Effector memory CD4-positive, alpha-beta T cell (primary cell): Measurements from ENCODE around the gene MYO1F.

Source experiments
- DNase-seq, 3 donors: peaks; one replicate each; pipeline ENCODE4 v3.0.0-alpha.2; 2020
- H3K27ac ChIP-seq: 2 replicates; pipeline ENCODE4 v1.7.0; 2013; ENCODE audit warnings: mild to moderate bottlenecking, low read length, moderate library complexity; ENCODE audit not compliant: insufficient read depth, poor library complexity, severe bottlenecking
- H3K27me3 ChIP-seq: replicated peaks from 2 replicates; pipeline ENCODE4 v1.7.0; 2013; ENCODE audit warnings: mild to moderate bottlenecking, low read length; ENCODE audit not compliant: insufficient read depth, control insufficient read depth, poor library complexity, severe bottlenecking
- H3K36me3 ChIP-seq: 2 replicates; pipeline ENCODE4 v1.7.0; 2013; ENCODE audit warnings: mild to moderate bottlenecking, low read length, moderate library complexity; ENCODE audit not compliant: control insufficient read depth, insufficient read depth
- H3K4me1 ChIP-seq: 2 replicates; pipeline ENCODE4 v1.7.0; 2013; ENCODE audit warnings: low read length, mild to moderate bottlenecking; ENCODE audit not compliant: control insufficient read depth, insufficient read depth, poor library complexity, severe bottlenecking
- H3K4me3 ChIP-seq: 2 replicates; pipeline ENCODE4 v1.7.0; 2013; ENCODE audit warnings: low read length, low read depth, mild to moderate bottlenecking; ENCODE audit not compliant: insufficient read depth, poor library complexity, severe bottlenecking
- H3K9me3 ChIP-seq: 2 replicates; pipeline ENCODE4 v1.7.0; 2013; ENCODE audit warnings: mild to moderate bottlenecking, low read length, moderate library complexity; ENCODE audit not compliant: control insufficient read depth

The MYO1F gene

GRCh38 chr19:8612807-8613171 lies 35.5 kb upstream of the MYO1F start:
- H3K9me3 ChIP-seq: no peaks in the 10 kb centered on the region
- H3K36me3 ChIP-seq: no peaks in the 10 kb centered on the region
- no peaks in the 10 kb centered on the region for H3K27me3 ChIP-seq
- no peak overlapping the region for H3K4me3 ChIP-seq
- H3K4me1 ChIP-seq: peaks cover 12% of the 10 kb centered on the region
- no peak overlapping the region for H3K27ac ChIP-seq
- no peak for DNase-seq

GRCh38 chr19:8611877-8612806 lies 34.9 kb upstream of the MYO1F start:
- Histone ChIP-seq H3K36me3 (no peaks in the 10 kb centered on the region), H3K4me3 (no peak overlapping the region), H3K4me1 (peaks cover 12% of the 10 kb centered on the region), H3K27me3 (no peaks in the 10 kb centered on the region), H3K9me3 (no peaks in the 10 kb centered on the region), H3K27ac (peak overlapping the region; percentile 4)
- DNase-seq: no peak

DNA sequence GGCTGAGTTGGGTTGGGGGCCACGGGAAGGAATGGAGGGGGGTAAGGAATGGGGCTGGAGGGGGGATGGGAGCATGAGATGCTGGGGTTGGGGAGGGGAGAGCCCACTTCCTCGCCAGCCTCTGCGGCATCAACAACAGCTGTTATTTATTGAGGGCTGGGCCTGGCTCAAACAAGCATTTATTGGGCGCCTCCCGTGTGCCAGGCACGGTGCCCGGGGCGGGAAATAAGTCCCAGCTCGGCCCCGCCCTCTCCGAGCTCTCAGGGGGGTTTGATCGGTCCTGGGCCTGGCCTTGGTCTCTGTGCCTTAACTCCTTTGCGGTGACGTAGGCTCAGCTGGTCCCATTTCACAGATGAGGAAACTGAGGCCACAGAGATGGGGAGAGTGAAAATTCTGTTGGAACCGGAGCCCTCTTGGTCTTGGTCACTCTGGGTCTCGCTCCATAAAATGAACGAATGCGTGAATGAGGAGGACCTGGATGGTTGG lies 34.2 kb upstream of the MYO1F start:
- Histone ChIP-seq H3K4me3 (no peak overlapping the region), H3K9me3 (no peaks in the 10 kb centered on the region), H3K27ac (peak overlapping the region; percentile 4), H3K27me3 (no peaks in the 10 kb centered on the region), H3K4me1 (peaks cover 12% of the 10 kb centered on the region), H3K36me3 (no peaks in the 10 kb centered on the region)
- DNase-seq: no peak

GRCh38 chr19:8610936-8611300 lies 33.7 kb upstream of the MYO1F start:
- H3K4me3 ChIP-seq: no peak overlapping the region
- H3K4me1 ChIP-seq: peaks cover 12% of the 10 kb centered on the region
- H3K9me3 ChIP-seq: no peaks in the 10 kb centered on the region
- peaks cover under 1% of the 10 kb centered on the region for H3K36me3 ChIP-seq
- H3K27me3 ChIP-seq: no peaks in the 10 kb centered on the region
- H3K27ac ChIP-seq: no peak overlapping the region
- DNase-seq: no peak

GRCh38 chr19:8610041-8610935 lies 33.0 kb upstream of the MYO1F start, which contains the start of gene ADAMTS10:
ADAMTS10 (minus strand) TSS chr19:8610715; CDS start chr19:8605710, 5,005 bp downstream.
- peak within 1 kb of the TSS; percentile 80 for H3K4me3 ChIP-seq
- H3K27me3 ChIP-seq: no peaks in the 10 kb centered on the region
- H3K27ac ChIP-seq: peak within 1 kb of the TSS; percentile 25
- peak; percentile 10 to 24 (median 15) for DNase-seq
- peaks cover 12% of the 10 kb centered on the region for H3K4me1 ChIP-seq
- peaks cover 6% of the 10 kb centered on the region for H3K36me3 ChIP-seq
- H3K9me3 ChIP-seq: no peaks in the 10 kb centered on the region

GRCh38 chr19:8609279-8610040 lies 32.2 kb upstream of the MYO1F start:
- Histone ChIP-seq H3K4me1 (peaks cover 12% of the 10 kb centered on the region), H3K9me3 (no peaks in the 10 kb centered on the region), H3K36me3 (peaks cover 9% of the 10 kb centered on the region), H3K4me3 (peak overlapping the region; percentile 80), H3K27ac (no peak overlapping the region), H3K27me3 (no peaks in the 10 kb centered on the region)
- no peak for DNase-seq

GRCh38 chr19:8608941-8609278 lies 31.7 kb upstream of the MYO1F start:
- no peak for DNase-seq
- Histone ChIP-seq H3K4me3 (no peak overlapping the region), H3K4me1 (peaks cover 12% of the 10 kb centered on the region), H3K27me3 (no peaks in the 10 kb centered on the region), H3K27ac (no peak overlapping the region), H3K9me3 (no peaks in the 10 kb centered on the region), H3K36me3 (peaks cover 9% of the 10 kb centered on the region)

DNA sequence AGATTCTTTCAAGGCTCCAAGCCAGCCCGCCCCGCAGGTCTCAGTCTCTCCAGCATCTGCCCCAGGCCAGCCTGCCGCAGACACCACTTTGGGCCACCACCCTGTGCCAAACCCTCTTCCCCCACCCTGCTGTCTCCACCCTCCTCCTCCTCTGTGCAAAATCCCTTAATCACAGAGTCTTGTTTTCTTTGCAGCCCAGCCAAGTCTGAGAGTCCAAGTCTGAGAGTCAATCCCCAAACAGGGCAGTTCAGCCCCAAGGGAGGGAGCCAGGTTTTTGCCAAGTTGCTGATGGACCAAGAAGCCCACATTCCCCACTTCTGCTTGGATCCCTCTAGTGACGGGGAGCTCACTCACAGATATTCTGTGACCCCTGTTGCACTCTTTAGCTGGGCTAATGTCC lies 30.1 kb upstream of the MYO1F start:
- Histone ChIP-seq H3K4me3 (no peak overlapping the region), H3K9me3 (no peaks in the 10 kb centered on the region), H3K27me3 (no peaks in the 10 kb centered on the region), H3K36me3 (peaks cover 9% of the 10 kb centered on the region), H3K27ac (no peak overlapping the region), H3K4me1 (peaks cover 12% of the 10 kb centered on the region)
- no peak for DNase-seq

DNA sequence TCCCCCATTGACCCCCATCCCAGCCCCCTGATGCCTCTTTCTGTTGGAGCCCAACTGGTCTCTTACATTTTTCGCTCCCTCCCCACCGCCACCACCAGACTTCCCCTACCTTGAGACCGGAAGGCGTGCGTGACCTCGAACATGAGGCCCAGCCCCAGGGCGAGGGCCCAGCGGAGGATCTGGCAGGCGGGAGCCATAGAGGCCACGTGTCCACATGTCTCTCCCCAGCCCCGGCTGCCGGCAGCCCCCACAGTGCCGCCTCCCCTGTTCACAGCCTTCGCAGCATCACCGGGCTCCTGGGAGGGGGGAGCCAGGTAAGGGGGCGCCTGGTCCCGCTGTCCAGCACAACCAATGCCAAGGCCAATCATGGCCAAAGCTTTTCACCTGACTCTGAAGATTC lies 28.3 kb upstream of the MYO1F start:
- H3K27me3 ChIP-seq: no peaks in the 10 kb centered on the region
- DNase-seq: no peak
- peaks cover 12% of the 10 kb centered on the region for H3K4me1 ChIP-seq
- H3K27ac ChIP-seq: no peak overlapping the region
- no peak overlapping the region for H3K4me3 ChIP-seq
- no peaks in the 10 kb centered on the region for H3K9me3 ChIP-seq
- peaks cover 9% of the 10 kb centered on the region for H3K36me3 ChIP-seq
